Mesenteric fat pad (tissue), 1 donor: Measurements from ENCODE around the gene POLR2J3. TPM values are rescaled to one million over a fixed set of nuclear protein-coding genes. Genes with fewer than 3 reads are reported as not detected.
"Not testable (repeated sequence)": the region's sequence is repeated elsewhere in the genome, so short reads cannot be mapped to it uniquely, and the experiment has no call there.

Source experiments
- DNase-seq: peaks from one replicate; pipeline ENCODE4 v3.0.0-alpha.2; 2020; ENCODE audit warnings: low spot score
- long read RNA-seq: library from polyadenylated mRNA; unstranded; transcript quantifications from one replicate; pipeline ENCODE4 v2.0.0, GENCODE V29; 2020
- total RNA-seq: library from RNA; stranded (reverse); fragmentation: NEBNext Ultra II Directional; extraction: Animal tissue kit (Norgen Biotek cat#: 25700); gene quantifications from one replicate; pipeline ENCODE4 v1.2.1, GENCODE V29; 2021
- donor health status: DM: yes; HTN: yes; CAD: no.

POLR2J3 gene
- 23.5 TPM for total RNA-seq
- long read RNA-seq, full-length matches to known transcripts, result 21 of 25 reads
- long read RNA-seq, partial matches to known transcripts, result 0 of 25 reads
- long read RNA-seq, other reads (novel, unspliced or antisense), result 4 of 25 reads

- peak; percentile 100 for DNase-seq
These were observed at the start of gene POLR2J3 for GRCh38 chr7:102572261-102573239. TSS of gene POLR2J3 (minus strand) at chr7:102572583. CDS start at chr7:102572521, 62 bp downstream.

- DNase-seq, result not testable (repeated sequence)
These were observed 45.7 kb upstream of the POLR2J3 start for GRCh38 chr7:102618122-102618521.

GRCh38 chr7:102616507-102617125, 44.2 kb upstream of the POLR2J3 start, which contains the start of gene RASA4:
TSS of gene RASA4 (minus strand) at chr7:102616756. CDS start at chr7:102616689, 67 bp downstream.
- DNase-seq, result peak; percentile 86

- DNase-seq, result not testable (repeated sequence)
These were observed 43.5 kb upstream of the POLR2J3 start for GRCh38 chr7:102615930-102616329.

GRCh38 chr7:102614873-102615272, 42.5 kb upstream of the POLR2J3 start:
- not testable (repeated sequence) for DNase-seq

- not testable (repeated sequence) for DNase-seq
These were observed 41.9 kb upstream of the POLR2J3 start for GRCh38 chr7:102614346-102614697.

- peak; percentile 68 for DNase-seq
These were observed 41.4 kb upstream of the POLR2J3 start for GRCh38 chr7:102613575-102614345.

- peak; percentile 87 for DNase-seq
These were observed 39.4 kb upstream of the POLR2J3 start for GRCh38 chr7:102611675-102612325.

GRCh38 chr7:102611013-102611674, 38.8 kb upstream of the POLR2J3 start:
- not testable (repeated sequence) for DNase-seq

GRCh38 chr7:102610441-102610840, 38.1 kb upstream of the POLR2J3 start:
- DNase-seq, result not testable (repeated sequence)

- DNase-seq, result not testable (repeated sequence)
These were observed 37.4 kb upstream of the POLR2J3 start for GRCh38 chr7:102609734-102610133.

GRCh38 chr7:102606848-102607247, 34.5 kb upstream of the POLR2J3 start:
- DNase-seq, result not testable (repeated sequence)

GRCh38 chr7:102604431-102605145, 32.2 kb upstream of the POLR2J3 start:
- not testable (repeated sequence) for DNase-seq

- DNase-seq, result not testable (repeated sequence)
These were observed 29.9 kb upstream of the POLR2J3 start for GRCh38 chr7:102602317-102602716.

GRCh38 chr7:102599699-102600098, 27.3 kb upstream of the POLR2J3 start:
- DNase-seq, result not testable (repeated sequence)

- DNase-seq, result not testable (repeated sequence)
These were observed 23.7 kb upstream of the POLR2J3 start for GRCh38 chr7:102596036-102596435.

- not testable (repeated sequence) for DNase-seq
These were observed 21.4 kb upstream of the POLR2J3 start for GRCh38 chr7:102593637-102594334.

- not testable (repeated sequence) for DNase-seq
These were observed 20.2 kb upstream of the POLR2J3 start for GRCh38 chr7:102592477-102593019.
